ENCODE data around the gene TGFBRAP1. TPM values are rescaled to one million over a fixed set of nuclear protein-coding genes. Genes with fewer than 3 reads are reported as not detected.

The TGFBRAP1 gene
- total RNA-seq, 6 experiments from 2014 or later = 5.7 to 11.2 (median 7.1) TPM

DNA sequence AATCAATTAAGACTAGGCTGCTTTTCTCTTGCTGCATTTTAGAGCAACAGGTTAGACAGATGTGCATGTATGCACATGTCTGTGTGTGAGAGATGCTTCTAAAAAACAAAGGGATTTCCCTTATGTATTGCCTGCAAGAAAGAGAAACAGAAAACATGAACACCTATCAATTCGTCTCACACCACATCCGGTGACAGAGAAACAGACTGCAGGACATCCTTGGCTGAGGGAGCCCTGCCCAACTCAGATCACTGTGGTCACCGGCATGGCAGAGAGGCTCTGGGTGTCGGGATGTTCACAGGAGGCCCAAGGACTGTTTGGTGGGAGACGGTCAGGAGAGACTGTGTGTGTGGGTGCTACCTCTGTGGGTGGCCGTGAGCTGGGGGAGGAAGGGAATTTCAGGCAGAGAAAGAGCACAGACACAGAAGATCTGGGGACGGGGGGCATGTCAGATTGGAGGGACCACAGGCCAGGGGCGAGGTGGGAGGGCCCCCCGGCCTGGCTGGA lies 44.4 kb upstream of the TGFBRAP1 start:
- Histone ChIP-seq H3K4me1 (peaks cover 0 to 6% (median 0%) of the 10 kb centered on the region in 4 donors), H3K9me3 (no peaks in the 10 kb centered on the region), H3K27me3 (no peaks in the 10 kb centered on the region), H3K27ac (peak overlapping the region in 1 of 3 donors; percentile 51), H3K4me3 (no peak overlapping the region), H3K36me3 (peaks cover 0 to 3% (median 0%) of the 10 kb centered on the region in 4 donors)
- TF ChIP-seq, protein P1, sequence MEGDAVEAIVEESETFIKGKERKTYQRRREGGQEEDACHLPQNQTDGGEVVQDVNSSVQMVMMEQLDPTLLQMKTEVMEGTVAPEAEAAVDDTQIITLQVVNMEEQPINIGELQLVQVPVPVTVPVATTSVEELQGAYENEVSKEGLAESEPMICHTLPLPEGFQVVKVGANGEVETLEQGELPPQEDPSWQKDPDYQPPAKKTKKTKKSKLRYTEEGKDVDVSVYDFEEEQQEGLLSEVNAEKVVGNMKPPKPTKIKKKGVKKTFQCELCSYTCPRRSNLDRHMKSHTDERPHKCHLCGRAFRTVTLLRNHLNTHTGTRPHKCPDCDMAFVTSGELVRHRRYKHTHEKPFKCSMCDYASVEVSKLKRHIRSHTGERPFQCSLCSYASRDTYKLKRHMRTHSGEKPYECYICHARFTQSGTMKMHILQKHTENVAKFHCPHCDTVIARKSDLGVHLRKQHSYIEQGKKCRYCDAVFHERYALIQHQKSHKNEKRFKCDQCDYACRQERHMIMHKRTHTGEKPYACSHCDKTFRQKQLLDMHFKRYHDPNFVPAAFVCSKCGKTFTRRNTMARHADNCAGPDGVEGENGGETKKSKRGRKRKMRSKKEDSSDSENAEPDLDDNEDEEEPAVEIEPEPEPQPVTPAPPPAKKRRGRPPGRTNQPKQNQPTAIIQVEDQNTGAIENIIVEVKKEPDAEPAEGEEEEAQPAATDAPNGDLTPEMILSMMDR (IDR thresholded peaks at IDR 0.05) = no peak
- no peak for TF ChIP-seq POLR2A (IDR thresholded peaks at IDR 0.05)
- DNase-seq (no peak), ATAC-seq (no peak)
- intact Hi-C loops (cut with DNase I) = loop anchor here in 1 of 2 donors (5.0 kb wide), 1 partner anchor 148 kb away; no protein-coding TSS in a partner anchor
- 77% methylated on average over 9 of the region's 9 CpGs for WGBS (ENCODE audit: insufficient coverage, low coverage, low lambda C conversion rate, missing lambda C conversion rate)

DNA sequence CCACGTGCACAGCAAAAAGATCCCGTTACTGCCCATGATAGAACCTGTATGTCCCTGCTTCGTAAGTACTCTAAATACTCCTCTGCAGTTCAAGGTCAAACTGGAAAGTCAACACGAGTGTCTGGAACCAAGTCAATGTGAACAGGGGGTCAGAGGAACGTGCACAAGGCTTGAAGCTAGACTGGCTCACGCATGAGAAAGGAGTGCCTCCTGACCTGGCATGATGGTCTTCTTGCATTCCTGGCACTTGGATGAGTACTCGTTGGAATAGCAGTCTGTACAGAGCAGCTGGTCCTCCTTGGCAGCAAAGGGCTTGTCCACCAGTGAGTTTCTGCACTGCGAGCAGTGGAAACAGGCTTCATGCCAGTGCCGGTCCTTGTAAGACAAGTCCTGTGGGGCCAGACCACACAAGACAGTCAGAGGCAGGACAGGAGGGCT lies 43.8 kb upstream of the TGFBRAP1 start:
- Histone ChIP-seq H3K27ac (no peak overlapping the region), H3K4me1 (peaks cover 0 to 6% (median 0%) of the 10 kb centered on the region in 4 donors), H3K27me3 (no peaks in the 10 kb centered on the region), H3K9me3 (no peaks in the 10 kb centered on the region), H3K4me3 (no peak overlapping the region), H3K36me3 (peaks cover 0 to 3% (median 0%) of the 10 kb centered on the region in 4 donors)
- intact Hi-C loops (cut with DNase I) = loop anchor here in 1 of 2 donors (5.0 kb wide), 1 partner anchor 149 kb away; no protein-coding TSS in a partner anchor
- WGBS (ENCODE audit: insufficient coverage, low coverage, low lambda C conversion rate, missing lambda C conversion rate) = 23% methylated on average over 8 of the region's 9 CpGs
- peak in 2 of 4 donors; percentile 19 to 25 for ATAC-seq
- TF ChIP-seq, protein P1 (IDR thresholded peaks at IDR 0.05) = no peak
- no peak for TF ChIP-seq POLR2A (IDR thresholded peaks at IDR 0.05)
- no peak for DNase-seq

DNA sequence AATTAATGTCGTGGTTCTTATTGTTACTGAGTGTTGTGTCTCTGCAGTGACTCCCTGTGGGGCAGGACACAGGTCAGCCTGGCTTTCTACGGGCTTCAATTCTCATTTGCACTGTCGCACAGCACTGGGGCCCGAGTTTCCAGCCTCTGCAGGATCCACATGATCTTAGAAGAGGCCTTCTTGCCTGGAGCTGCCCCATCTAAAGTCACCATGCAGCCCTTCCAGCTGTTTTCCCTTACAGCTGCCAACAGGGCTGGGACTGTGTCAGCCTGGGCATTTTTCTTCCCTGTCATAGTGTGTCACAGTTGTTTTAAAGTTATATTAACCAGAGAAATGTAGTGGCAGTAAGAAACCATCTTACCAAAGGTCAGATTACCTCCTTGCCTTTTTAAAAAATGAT lies 42.3 kb upstream of the TGFBRAP1 start:
- Histone ChIP-seq H3K4me3 (no peak overlapping the region), H3K4me1 (peaks cover 0 to 6% (median 0%) of the 10 kb centered on the region in 4 donors), H3K27me3 (no peaks in the 10 kb centered on the region), H3K9me3 (no peaks in the 10 kb centered on the region), H3K27ac (no peak overlapping the region), H3K36me3 (peaks cover 0 to 3% (median 0%) of the 10 kb centered on the region in 4 donors)
- no peak for DNase-seq
- WGBS (ENCODE audit: insufficient coverage, low coverage, low lambda C conversion rate, missing lambda C conversion rate) = 78% methylated on average over 3 of the region's 4 CpGs
- TF ChIP-seq, protein P1 (IDR thresholded peaks at IDR 0.05) = no peak
- TF ChIP-seq POLR2A (IDR thresholded peaks at IDR 0.05) = no peak
- no peak for ATAC-seq
- intact Hi-C loops (cut with DNase I) = loop anchor here in 1 of 2 donors (5.0 kb wide), 1 partner anchor 150 kb away; no protein-coding TSS in a partner anchor

DNA sequence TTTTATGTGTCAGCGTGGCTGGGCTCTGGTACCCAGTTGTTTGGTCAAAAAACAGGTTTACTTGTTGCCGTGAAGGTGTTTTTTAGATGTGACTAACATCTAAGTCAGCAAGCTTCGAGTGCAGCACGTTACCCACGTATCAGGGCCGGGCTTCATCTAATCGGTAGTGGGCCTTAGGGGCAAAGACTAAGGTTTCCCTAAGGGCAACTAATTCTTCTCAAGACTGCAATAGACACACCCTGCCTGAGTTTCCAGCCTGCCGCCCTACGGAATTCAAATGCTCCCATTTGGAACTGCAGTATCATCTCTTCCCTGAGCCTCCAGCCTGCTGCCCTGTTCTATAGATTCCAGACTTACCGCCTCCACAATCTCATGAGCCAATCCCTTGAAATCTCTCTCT lies 41.6 kb upstream of the TGFBRAP1 start:
- 80% methylated on average over 3 of the region's 10 CpGs for WGBS (ENCODE audit: insufficient coverage, low coverage, low lambda C conversion rate, missing lambda C conversion rate)
- Histone ChIP-seq H3K4me1 (peaks cover 0 to 6% (median 0%) of the 10 kb centered on the region in 4 donors), H3K36me3 (no peaks in the 10 kb centered on the region), H3K4me3 (no peak overlapping the region), H3K9me3 (no peaks in the 10 kb centered on the region), H3K27ac (no peak overlapping the region), H3K27me3 (no peaks in the 10 kb centered on the region)
- TF ChIP-seq, protein P1 (IDR thresholded peaks at IDR 0.05) = no peak
- no peak for TF ChIP-seq POLR2A (IDR thresholded peaks at IDR 0.05)
- ATAC-seq = no peak
- no peak for DNase-seq
- intact Hi-C loops (cut with DNase I) = loop anchor here in 1 of 2 donors (5.0 kb wide), 1 partner anchor 151 kb away; no protein-coding TSS in a partner anchor
